ENCODE measurements around the gene ACY1.

DNA sequence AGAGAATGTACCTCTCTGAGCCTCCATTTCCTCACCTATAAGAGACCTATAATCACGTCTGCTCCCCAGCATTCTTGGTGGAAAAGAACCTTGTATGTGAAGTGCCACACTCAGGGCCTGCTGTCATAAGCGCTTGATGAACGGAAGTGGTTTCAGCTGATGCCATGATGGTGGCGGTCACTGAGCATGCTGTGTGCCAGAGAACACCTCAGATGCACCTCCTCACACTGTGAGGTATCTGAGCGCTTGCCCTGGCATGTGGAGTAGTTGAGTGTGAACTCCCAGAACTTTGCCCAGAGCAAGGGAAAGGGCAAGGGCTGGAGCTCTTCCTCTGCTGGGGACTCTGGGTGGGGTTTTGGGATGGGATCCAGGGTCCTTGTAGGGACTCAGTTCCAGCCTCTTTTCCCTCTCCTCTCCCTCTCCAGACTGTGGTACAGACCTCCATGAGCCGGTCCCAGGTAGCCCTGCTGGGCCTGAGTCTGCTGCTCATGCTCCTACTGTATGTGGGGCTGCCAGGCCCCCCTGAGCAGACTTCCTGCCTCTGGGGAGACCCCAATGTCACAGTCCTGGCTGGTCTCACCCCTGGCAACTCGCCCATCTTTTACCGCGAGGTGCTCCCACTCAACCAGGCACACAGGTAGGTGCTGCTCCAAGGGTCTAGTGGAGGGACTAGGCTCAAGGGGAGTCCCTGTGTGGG, 5.7 kb upstream of the ACY1 start:
- TF ChIP-seq, protein P1, sequence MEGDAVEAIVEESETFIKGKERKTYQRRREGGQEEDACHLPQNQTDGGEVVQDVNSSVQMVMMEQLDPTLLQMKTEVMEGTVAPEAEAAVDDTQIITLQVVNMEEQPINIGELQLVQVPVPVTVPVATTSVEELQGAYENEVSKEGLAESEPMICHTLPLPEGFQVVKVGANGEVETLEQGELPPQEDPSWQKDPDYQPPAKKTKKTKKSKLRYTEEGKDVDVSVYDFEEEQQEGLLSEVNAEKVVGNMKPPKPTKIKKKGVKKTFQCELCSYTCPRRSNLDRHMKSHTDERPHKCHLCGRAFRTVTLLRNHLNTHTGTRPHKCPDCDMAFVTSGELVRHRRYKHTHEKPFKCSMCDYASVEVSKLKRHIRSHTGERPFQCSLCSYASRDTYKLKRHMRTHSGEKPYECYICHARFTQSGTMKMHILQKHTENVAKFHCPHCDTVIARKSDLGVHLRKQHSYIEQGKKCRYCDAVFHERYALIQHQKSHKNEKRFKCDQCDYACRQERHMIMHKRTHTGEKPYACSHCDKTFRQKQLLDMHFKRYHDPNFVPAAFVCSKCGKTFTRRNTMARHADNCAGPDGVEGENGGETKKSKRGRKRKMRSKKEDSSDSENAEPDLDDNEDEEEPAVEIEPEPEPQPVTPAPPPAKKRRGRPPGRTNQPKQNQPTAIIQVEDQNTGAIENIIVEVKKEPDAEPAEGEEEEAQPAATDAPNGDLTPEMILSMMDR (optimal IDR thresholded peaks at IDR 0.05 in 1 of 3, IDR thresholded peaks at IDR 0.05 in 1 of 3, conservative IDR thresholded peaks at IDR 0.05 in 1 of 3; ENCODE audit: extremely low read depth in 1 of 3, insufficient read depth in 2 of 3, low read length in 3 of 3): no peak
- TF ChIP-seq EZH2 (IDR thresholded peaks at IDR 0.05; ENCODE audit: low read length): no peak
